CD14-positive monocyte (primary cell): ENCODE data around the gene GGA3. TPM values are rescaled to one million over a fixed set of nuclear protein-coding genes. Genes with fewer than 3 reads are reported as not detected.

Source experiments
- DNase-seq, 3 donors: peaks; one replicate each; pipeline ENCODE4 v3.0.0-alpha.2; 2011 to 2022
- H2AFZ ChIP-seq: 2 replicates; pipeline ENCODE4 v1.6.0; 2012; ENCODE audit warnings: mild to moderate bottlenecking, low read depth, low read length, inconsistent platforms; ENCODE audit not compliant: insufficient read depth, poor library complexity, severe bottlenecking
- H3K27ac ChIP-seq, 2 donors: 1 replicate in 1 of 2; 2 replicates in 1 of 2; pipeline ENCODE4 v1.5.1; 2012 to 2013; ENCODE audit warnings: low read length in 2 of 2, control low read depth in 1 of 2, inconsistent platforms in 1 of 2, low read depth in 1 of 2, mild to moderate bottlenecking in 1 of 2
- H3K27me3 ChIP-seq, 2 donors: one replicate each; pipeline versions ENCODE4 v1.6.0 to v1.6.1; 2011 to 2013; ENCODE audit warnings: low read length in 2 of 2; ENCODE audit not compliant: control insufficient read depth in 2 of 2, insufficient read depth in 2 of 2
- H3K36me3 ChIP-seq, 2 donors: replicated peaks in 1 of 2; 1 replicate in 1 of 2; 2 replicates in 1 of 2; pipeline versions ENCODE4 v1.5.1 to v1.6.1; 2012 to 2013; ENCODE audit warnings: low read length in 2 of 2, control low read depth in 1 of 2, inconsistent platforms in 1 of 2, mild to moderate bottlenecking in 1 of 2; ENCODE audit not compliant: insufficient read depth in 2 of 2, control insufficient read depth in 1 of 2
- H3K4me1 ChIP-seq, 2 donors: 1 replicate in 1 of 2; 2 replicates in 1 of 2; pipeline versions ENCODE4 v1.5.1 to v1.6.1; 2012 to 2013; ENCODE audit warnings: low read length in 2 of 2, control low read depth in 1 of 2, inconsistent platforms in 1 of 2, mild to moderate bottlenecking in 1 of 2, moderate library complexity in 1 of 2; ENCODE audit not compliant: insufficient read depth in 2 of 2, control insufficient read depth in 1 of 2
- H3K4me2 ChIP-seq: replicated peaks from 2 replicates; pipeline ENCODE3; 2012; ENCODE audit warnings: low read length, moderate library complexity, mild to moderate bottlenecking; ENCODE audit not compliant: poor library complexity, severe bottlenecking; ENCODE audit errors: extremely low read depth
- H3K4me3 ChIP-seq, 3 experiments: fragments of 200-600 bp in 1 of 3; sonication (generic) in 1 of 3; replicated peaks in 1 of 3; 1 replicate in 2 of 3; 2 replicates in 1 of 3; pipeline ENCODE4 v1.5.1; 2011 to 2013; ENCODE audit warnings: low read length in 3 of 3, mild to moderate bottlenecking in 3 of 3, control low read depth in 2 of 3, low read depth in 2 of 3, inconsistent platforms in 1 of 3, moderate library complexity in 1 of 3
- H3K79me2 ChIP-seq: 2 replicates; pipeline ENCODE4 v1.6.0; 2012; ENCODE audit warnings: mild to moderate bottlenecking, control low read depth, inconsistent platforms, low read length, moderate library complexity; ENCODE audit not compliant: insufficient read depth
- H3K9ac ChIP-seq: 2 replicates; pipeline ENCODE4 v1.6.0; 2017; ENCODE audit warnings: low read length, mild to moderate bottlenecking; ENCODE audit not compliant: insufficient read depth, poor library complexity, severe bottlenecking
- H3K9me3 ChIP-seq, 2 donors: replicated peaks in 1 of 2; 1 replicate in 1 of 2; 2 replicates in 1 of 2; pipeline versions ENCODE4 v1.5.1 to v1.6.1; 2012 to 2013; ENCODE audit warnings: low read length in 2 of 2, control low read depth in 1 of 2; ENCODE audit not compliant: control insufficient read depth in 1 of 2, insufficient read depth in 1 of 2
- H4K20me1 ChIP-seq: 2 replicates; pipeline ENCODE4 v1.6.0; 2012; ENCODE audit warnings: mild to moderate bottlenecking, low read length, control low read depth, moderate library complexity; ENCODE audit not compliant: insufficient read depth
- H3K27ac Mint-ChIP-seq, 7 donors: one replicate each; pipeline ENCODE4 v1.8.0; 2020; ENCODE audit warnings: mild to moderate bottlenecking in 7 of 7, mixed read lengths in 7 of 7, moderate library complexity in 6 of 7, inconsistent platforms in 2 of 7
- H3K27me3 Mint-ChIP-seq, 3 donors: one replicate each; pipeline ENCODE4 v1.8.0; 2021 to 2022; ENCODE audit warnings: low read depth in 3 of 3, mild to moderate bottlenecking in 3 of 3, mixed read lengths in 3 of 3, moderate library complexity in 3 of 3, inconsistent platforms in 1 of 3
- H3K36me3 Mint-ChIP-seq, 2 donors: one replicate each; pipeline ENCODE4 v1.8.0; 2020; ENCODE audit warnings: mixed read lengths in 2 of 2, inconsistent platforms in 1 of 2, mild to moderate bottlenecking in 1 of 2
- H3K4me1 Mint-ChIP-seq: one replicate; pipeline ENCODE4 v1.8.0; 2020; ENCODE audit warnings: mild to moderate bottlenecking, mixed read lengths
- H3K4me3 Mint-ChIP-seq, 2 donors: one replicate each; pipeline ENCODE4 v1.8.0; 2020; ENCODE audit warnings: mild to moderate bottlenecking in 2 of 2, mixed read lengths in 2 of 2, moderate library complexity in 1 of 2
- H3K9me3 Mint-ChIP-seq, 7 donors: one replicate each; pipeline ENCODE4 v1.8.0; 2020 to 2022; ENCODE audit warnings: mixed read lengths in 7 of 7, mild to moderate bottlenecking in 6 of 7, moderate library complexity in 6 of 7, inconsistent platforms in 2 of 7
- WGBS: methylation state at CpG from one replicate; pipeline ENCODE4 v1.1.5; 2013; ENCODE audit warnings: missing lambda C conversion rate; ENCODE audit not compliant: insufficient coverage; 5-methylcytosine and 5-hydroxymethylcytosine counted together
- intact Hi-C, 2 donors: fragments of 100-400 bp; cut with micrococcal nuclease; formaldehyde crosslinking; loops; one replicate each; pipeline versions ENCODE4 v1.15.0 to v1.15.1; 2023
- polyA plus RNA-seq, 3 donors: library from polyadenylated mRNA; depleted of rRNA in 1 of 3; unstranded in 2 of 3; stranded (reverse) in 1 of 3; fragments of 300-500 nt in 2 of 3; fragments of >200 nt in 1 of 3; fragmentation: Illumina TruSeq in 2 of 3; gene quantifications; 1 replicate in 2 of 3; 2 replicates in 1 of 3; pipeline ENCODE4 v1.2.3, GENCODE V29; 2012 to 2021
- TF ChIP-seq, protein P1 (sequence below): fragments of 200-600 bp; IDR thresholded peaks from one replicate; pipeline ENCODE4 v1.8.0; 2022; ENCODE audit warnings: antibody characterized with exemption, mild to moderate bottlenecking

GGA3 gene
- polyA plus RNA-seq, 3 donors, result 4.3 to 162 (median 15.7) TPM

DNA sequence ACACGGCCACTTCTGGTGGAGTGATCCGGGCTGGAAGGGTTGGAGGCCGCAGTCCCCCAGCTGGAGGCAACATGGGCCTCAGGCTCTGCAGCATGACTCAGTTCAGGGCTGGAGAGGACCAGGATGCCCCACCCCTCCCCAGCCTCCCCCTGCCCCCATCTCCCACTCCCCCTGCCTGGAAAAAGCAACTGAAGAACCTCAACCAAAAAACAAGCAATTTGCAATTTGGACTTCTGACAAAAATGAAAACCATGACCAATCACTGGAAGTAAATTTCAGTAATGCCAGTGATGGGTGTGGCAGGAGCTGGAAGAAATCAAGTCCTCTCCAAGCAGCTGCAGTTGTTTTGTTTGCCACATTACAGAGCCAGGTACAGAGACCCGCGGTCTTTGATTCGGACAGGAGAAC, 16.3 kb upstream of the GGA3 start:
- Histone ChIP-seq H3K4me3 (no peak overlapping the region), H3K4me1 (peaks cover 3 to 5% of the 10 kb centered on the region in 2 donors), H3K27me3 (no peaks in the 10 kb centered on the region), H3K9me3 (no peaks in the 10 kb centered on the region), H3K79me2 (peaks cover 27% of the 10 kb centered on the region), H4K20me1 (no peaks in the 10 kb centered on the region), H3K36me3 (peaks cover 27 to 64% of the 10 kb centered on the region in 2 donors), H2AFZ (no peak overlapping the region), H3K9ac (no peak overlapping the region), H3K4me2 (no peak overlapping the region), H3K27ac (no peak overlapping the region)
- WGBS, result no CpG with 5 or more reads among the region's 6 CpGs
- Mint-ChIP-seq H3K4me1 (peaks cover 7% of the 10 kb centered on the region), H3K27me3 (peaks cover 0 to 2% (median 0%) of the 10 kb centered on the region in 3 donors), H3K9me3 (no peaks in the 10 kb centered on the region), H3K27ac (no peak overlapping the region), H3K36me3 (peaks cover 40 to 76% of the 10 kb centered on the region in 2 donors), H3K4me3 (no peak overlapping the region)
- TF ChIP-seq, protein P1, sequence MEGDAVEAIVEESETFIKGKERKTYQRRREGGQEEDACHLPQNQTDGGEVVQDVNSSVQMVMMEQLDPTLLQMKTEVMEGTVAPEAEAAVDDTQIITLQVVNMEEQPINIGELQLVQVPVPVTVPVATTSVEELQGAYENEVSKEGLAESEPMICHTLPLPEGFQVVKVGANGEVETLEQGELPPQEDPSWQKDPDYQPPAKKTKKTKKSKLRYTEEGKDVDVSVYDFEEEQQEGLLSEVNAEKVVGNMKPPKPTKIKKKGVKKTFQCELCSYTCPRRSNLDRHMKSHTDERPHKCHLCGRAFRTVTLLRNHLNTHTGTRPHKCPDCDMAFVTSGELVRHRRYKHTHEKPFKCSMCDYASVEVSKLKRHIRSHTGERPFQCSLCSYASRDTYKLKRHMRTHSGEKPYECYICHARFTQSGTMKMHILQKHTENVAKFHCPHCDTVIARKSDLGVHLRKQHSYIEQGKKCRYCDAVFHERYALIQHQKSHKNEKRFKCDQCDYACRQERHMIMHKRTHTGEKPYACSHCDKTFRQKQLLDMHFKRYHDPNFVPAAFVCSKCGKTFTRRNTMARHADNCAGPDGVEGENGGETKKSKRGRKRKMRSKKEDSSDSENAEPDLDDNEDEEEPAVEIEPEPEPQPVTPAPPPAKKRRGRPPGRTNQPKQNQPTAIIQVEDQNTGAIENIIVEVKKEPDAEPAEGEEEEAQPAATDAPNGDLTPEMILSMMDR, result no peak
- no peak for DNase-seq
- intact Hi-C loops, result no loop called here

- no peak overlapping the region for H3K4me3 ChIP-seq
- H3K79me2 ChIP-seq, result peaks cover 54% of the 10 kb centered on the region
- no peaks in the 10 kb centered on the region for H3K9me3 Mint-ChIP-seq
- intact Hi-C loops, result loop anchor here in 1 of 2 donors (5.0 kb wide), 1 partner anchor 133 kb away; the partner anchor contains the start of gene GRB2
- H2AFZ ChIP-seq, result no peak overlapping the region
- peaks cover 4% of the 10 kb centered on the region for H4K20me1 ChIP-seq
- peaks cover 20 to 45% of the 10 kb centered on the region in 2 donors for H3K36me3 ChIP-seq
- no peaks in the 10 kb centered on the region for H3K9me3 ChIP-seq
- DNase-seq, result no peak
- peaks cover 0 to 2% (median 0%) of the 10 kb centered on the region in 3 donors for H3K27me3 Mint-ChIP-seq
- H3K4me3 Mint-ChIP-seq, result no peak overlapping the region
- peaks cover 28% of the 10 kb centered on the region for H3K4me1 Mint-ChIP-seq
- TF ChIP-seq, protein P1, result no peak
- no peak overlapping the region for H3K4me2 ChIP-seq
- WGBS, result 69% methylated on average over 6 of the region's 7 CpGs
- H3K9ac ChIP-seq, result no peak overlapping the region
- no peaks in the 10 kb centered on the region for H3K27me3 ChIP-seq
- peaks cover 32 to 54% of the 10 kb centered on the region in 2 donors for H3K36me3 Mint-ChIP-seq
- no peak overlapping the region for H3K27ac ChIP-seq
- peaks cover 27 to 32% of the 10 kb centered on the region in 2 donors for H3K4me1 ChIP-seq
- H3K27ac Mint-ChIP-seq, result peak overlapping the region in 3 of 7 donors; percentile 33 to 62 (median 61)
These were observed 12.7 kb upstream of the GGA3 start for GRCh38 chr17:75273977-75274708.
